Measurements from ENCODE around the gene FAM222A. TPM values are rescaled to one million over a fixed set of nuclear protein-coding genes. Genes with fewer than 3 reads are reported as not detected.

Gene FAM222A
- total RNA-seq, 1 experiment from 2014 or later: 2.8 TPM

DNA sequence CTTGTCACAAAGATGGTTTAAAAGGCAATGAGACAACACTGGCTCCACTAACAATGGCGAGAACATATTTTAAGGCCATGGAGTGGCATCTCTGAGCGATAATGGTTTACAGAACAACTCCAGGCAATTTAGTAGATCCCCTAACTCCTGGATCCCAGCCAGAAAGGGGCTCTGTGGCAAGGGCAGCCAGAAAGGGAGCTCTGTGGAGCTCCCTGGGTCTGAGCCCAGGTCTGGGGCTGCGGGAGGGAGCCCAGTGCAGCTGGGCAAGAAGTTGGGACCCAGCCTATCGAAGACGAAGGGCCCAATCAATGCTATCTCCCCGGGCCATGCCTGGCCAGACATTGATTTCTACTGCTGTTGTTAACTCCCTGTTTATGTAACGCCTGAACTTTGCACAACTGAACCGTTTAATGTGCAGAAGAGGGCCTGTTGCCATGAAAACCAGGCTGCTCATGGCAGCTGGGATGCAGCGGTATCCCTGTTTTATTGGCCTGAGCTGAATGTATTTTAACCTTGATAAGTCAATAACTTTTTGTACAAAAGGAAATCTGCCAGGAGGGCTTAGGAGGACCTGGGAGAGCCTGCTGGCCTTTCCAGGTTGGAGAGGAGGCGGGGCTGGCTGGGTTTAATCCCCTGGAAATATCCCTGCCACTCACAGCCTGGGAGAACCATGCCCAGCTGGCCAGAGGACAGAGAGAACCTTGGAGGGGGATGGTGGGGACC is 6.7 kb upstream of the FAM222A start:
- Histone ChIP-seq H3K79me1 (ENCODE audit: insufficient read depth, low read depth, low read length, poor library complexity, severe bottlenecking) (no peaks in the 10 kb centered on the region), H3K27ac (ENCODE audit: insufficient read length, low read depth, low read length) (no peak overlapping the region), H2AK5ac (ENCODE audit: insufficient read length, low read length) (no peak overlapping the region), H4K5ac (ENCODE audit: insufficient read length, low read depth, low read length) (no peak overlapping the region), H2BK12ac (ENCODE audit: insufficient read length, low read depth, low read length) (no peak overlapping the region), H2AFZ (ENCODE audit: low read length) (no peak overlapping the region), H4K8ac (replicated peaks; ENCODE audit: insufficient read length, low read depth, low read length) (no peak overlapping the region), H3K27me3 (ENCODE audit: insufficient read depth, low read length) (peaks cover 2% of the 10 kb centered on the region; the same call in 1 of the 2 replicates), H3K9ac (ENCODE audit: extremely low read depth, insufficient read length, low read length) (no peak overlapping the region), H3K4me1 (ENCODE audit: insufficient read depth, low read length) (no peaks in the 10 kb centered on the region), H3K56ac (ENCODE audit: insufficient read length, low read depth, low read length) (no peak overlapping the region), H2BK120ac (ENCODE audit: low read depth, low read length, poor library complexity, severe bottlenecking) (no peak overlapping the region), H3K4me2 (ENCODE audit: insufficient read depth, insufficient read length, low read length) (no peak overlapping the region), H3K23ac (ENCODE audit: insufficient read length, low read depth, low read length) (no peak overlapping the region), H3K23me2 (ENCODE audit: insufficient read length, low read depth, low read length, poor library complexity, severe bottlenecking) (no peaks in the 10 kb centered on the region), H2BK20ac (ENCODE audit: low read depth, low read length, poor library complexity, severe bottlenecking) (no peak overlapping the region), H3K9me3 (ENCODE audit: control insufficient read depth, low read depth, low read length) (no peaks in the 10 kb centered on the region), H3K4ac (ENCODE audit: low read depth, low read length) (no peak overlapping the region), H4K91ac (ENCODE audit: insufficient read length, low read depth, low read length) (no peak overlapping the region), H3T11ph (ENCODE audit: low read length) (no peak overlapping the region), H3K14ac (ENCODE audit: insufficient read depth, low read length) (no peak overlapping the region), H2BK5ac (ENCODE audit: insufficient read length, low read length) (no peak overlapping the region), H2BK15ac (ENCODE audit: low read depth, low read length) (no peak overlapping the region), H3K18ac (ENCODE audit: insufficient read length, low read depth, low read length) (no peak overlapping the region), H4K20me1 (ENCODE audit: control insufficient read depth, insufficient read depth, insufficient read length) (no peaks in the 10 kb centered on the region), H3K79me2 (ENCODE audit: insufficient read depth, low read length) (no peaks in the 10 kb centered on the region)
- Mint-ChIP-seq H3K36me3 (ENCODE audit: insufficient read depth in 1 of 3, low read depth in 3 of 3) (no peaks in the 10 kb centered on the region), H3K4me1 (peaks cover 11 to 30% of the 10 kb centered on the region in 2 experiments), H3K27me3 (ENCODE audit: low read depth) (peaks cover 13% of the 10 kb centered on the region), H3K27ac (no peak overlapping the region; a peak in 1 of 7 replicates), H3K4me3 (no peak overlapping the region), H3K9me3 (no peaks in the 10 kb centered on the region; a peak in 1 of 5 replicates)
- TF ChIP-seq, protein P1, sequence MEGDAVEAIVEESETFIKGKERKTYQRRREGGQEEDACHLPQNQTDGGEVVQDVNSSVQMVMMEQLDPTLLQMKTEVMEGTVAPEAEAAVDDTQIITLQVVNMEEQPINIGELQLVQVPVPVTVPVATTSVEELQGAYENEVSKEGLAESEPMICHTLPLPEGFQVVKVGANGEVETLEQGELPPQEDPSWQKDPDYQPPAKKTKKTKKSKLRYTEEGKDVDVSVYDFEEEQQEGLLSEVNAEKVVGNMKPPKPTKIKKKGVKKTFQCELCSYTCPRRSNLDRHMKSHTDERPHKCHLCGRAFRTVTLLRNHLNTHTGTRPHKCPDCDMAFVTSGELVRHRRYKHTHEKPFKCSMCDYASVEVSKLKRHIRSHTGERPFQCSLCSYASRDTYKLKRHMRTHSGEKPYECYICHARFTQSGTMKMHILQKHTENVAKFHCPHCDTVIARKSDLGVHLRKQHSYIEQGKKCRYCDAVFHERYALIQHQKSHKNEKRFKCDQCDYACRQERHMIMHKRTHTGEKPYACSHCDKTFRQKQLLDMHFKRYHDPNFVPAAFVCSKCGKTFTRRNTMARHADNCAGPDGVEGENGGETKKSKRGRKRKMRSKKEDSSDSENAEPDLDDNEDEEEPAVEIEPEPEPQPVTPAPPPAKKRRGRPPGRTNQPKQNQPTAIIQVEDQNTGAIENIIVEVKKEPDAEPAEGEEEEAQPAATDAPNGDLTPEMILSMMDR (conservative IDR thresholded peaks at IDR 0.05): no peak
- DNase-seq: no peak
- no CpG with 5 or more reads among the region's 10 CpGs for WGBS (ENCODE audit: extremely low coverage, insufficient read length, low lambda C conversion rate)

Measured in H9 (cell line).